Lung (tissue), 12 donors: ENCODE measurements around the gene DPRX. TPM values are rescaled to one million over a fixed set of nuclear protein-coding genes. Genes with fewer than 3 reads are reported as not detected.

ENCODE experiments used
- ATAC-seq: fragments of 200-7000 bp; cut with Tn5 transposase; one replicate; pipeline ENCODE4 v1.9.1; 2020; ENCODE audit warnings: moderate number of reproducible peaks; ENCODE audit not compliant: insufficient read depth, low FRiP score
- DNase-seq, 3 donors: peaks; one replicate each; pipeline ENCODE4 v3.0.0-alpha.2; 2013 to 2017
- H3K27ac ChIP-seq, 2 donors: one replicate each; pipeline ENCODE4 v1.5.1; 2013; ENCODE audit warnings: mild to moderate bottlenecking in 2 of 2, moderate library complexity in 2 of 2, control low read depth in 1 of 2, inconsistent platforms in 1 of 2, low read depth in 1 of 2, low read length in 1 of 2
- H3K27me3 ChIP-seq, 3 donors: one replicate each; pipeline ENCODE4 v1.5.1; 2013; ENCODE audit warnings: low read length in 2 of 3; ENCODE audit not compliant: control insufficient read depth in 3 of 3, insufficient read depth in 3 of 3
- H3K36me3 ChIP-seq, 4 donors: one replicate each; pipeline ENCODE4 v1.5.1; 2013; ENCODE audit warnings: low read length in 4 of 4, mild to moderate bottlenecking in 1 of 4, moderate library complexity in 1 of 4; ENCODE audit not compliant: control insufficient read depth in 4 of 4, insufficient read depth in 4 of 4
- H3K4me1 ChIP-seq, 5 donors: one replicate each; pipeline ENCODE4 v1.5.1; 2013; ENCODE audit warnings: low read length in 5 of 5, mild to moderate bottlenecking in 2 of 5, moderate library complexity in 1 of 5; ENCODE audit not compliant: control insufficient read depth in 5 of 5, insufficient read depth in 5 of 5
- H3K4me3 ChIP-seq: one replicate; pipeline ENCODE4 v1.5.1; 2013; ENCODE audit warnings: mild to moderate bottlenecking, control low read depth, moderate library complexity
- H3K9ac ChIP-seq, 2 donors: one replicate each; pipeline ENCODE4 v1.5.1; 2013; ENCODE audit warnings: low read length in 2 of 2, control low read depth in 1 of 2; ENCODE audit not compliant: insufficient read depth in 1 of 2
- H3K9me3 ChIP-seq, 4 donors: one replicate each; pipeline ENCODE4 v1.5.1; 2013; ENCODE audit warnings: low read length in 3 of 4, mild to moderate bottlenecking in 1 of 4, moderate library complexity in 1 of 4; ENCODE audit not compliant: control insufficient read depth in 4 of 4, insufficient read depth in 3 of 4
- WGBS, 2 donors: extraction: QIAGEN DNeasy Blood & Tissue Kit; methylation state at CpG; one replicate each; pipeline ENCODE4 v1.1.7; 2013; 5-methylcytosine and 5-hydroxymethylcytosine counted together
- polyA plus RNA-seq, 2 donors: library from polyadenylated mRNA; stranded (reverse); fragments of 200-250 nt; gene quantifications; one replicate each; pipeline ENCODE4 v1.2.1, GENCODE V29; 2013
- total RNA-seq, 2 donors: library from RNA; depleted of rRNA in 1 of 2; stranded (reverse); fragments of >200 nt in 1 of 2; gene quantifications; one replicate each; pipeline ENCODE4 v1.2.1, GENCODE V29; 2014 to 2021
- TF ChIP-seq, protein P1 (sequence below): IDR thresholded peaks from 2 replicates; pipeline ENCODE4 v1.5.1; 2012; ENCODE audit warnings: mild to moderate bottlenecking; ENCODE audit errors: control extremely low read depth, extremely low read depth
- donor health status: control.
- donor health status: control.
- donor health status: Bipolar disorder and iron deficiency.
- donor health status: healthy.
- donor health status: DM: yes; HTN: yes; CAD: no.

Gene DPRX
- total and polyA plus RNA-seq, 4 donors, result 0.17 TPM; not detected in 3

DNA sequence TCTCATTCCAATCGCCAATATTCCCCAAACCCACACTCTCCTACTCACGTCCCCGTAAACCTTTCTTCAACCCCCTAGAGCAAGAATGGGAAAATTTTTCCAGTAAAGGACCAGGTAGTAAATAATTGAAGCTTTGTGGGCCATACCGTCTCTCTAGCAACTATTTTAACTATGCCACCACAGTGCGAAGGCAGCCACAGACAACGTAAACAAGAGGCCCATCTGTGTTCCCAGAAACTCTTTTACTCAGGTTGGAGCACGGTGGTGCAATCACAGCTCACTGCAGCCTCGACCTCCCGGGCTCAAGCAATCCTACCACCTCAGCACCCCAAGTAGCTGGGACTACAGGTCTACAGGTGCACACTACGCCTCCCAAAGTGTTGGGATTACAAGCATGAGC, 3.0 kb downstream of the DPRX start:
- H3K4me3 ChIP-seq, result no peak overlapping the region
- H3K4me1 ChIP-seq, result no peaks in the 10 kb centered on the region
- H3K36me3 ChIP-seq, result no peaks in the 10 kb centered on the region
- peaks cover 0 to 3% (median 0%) of the 10 kb centered on the region in 4 donors for H3K9me3 ChIP-seq
- TF ChIP-seq, protein P1, sequence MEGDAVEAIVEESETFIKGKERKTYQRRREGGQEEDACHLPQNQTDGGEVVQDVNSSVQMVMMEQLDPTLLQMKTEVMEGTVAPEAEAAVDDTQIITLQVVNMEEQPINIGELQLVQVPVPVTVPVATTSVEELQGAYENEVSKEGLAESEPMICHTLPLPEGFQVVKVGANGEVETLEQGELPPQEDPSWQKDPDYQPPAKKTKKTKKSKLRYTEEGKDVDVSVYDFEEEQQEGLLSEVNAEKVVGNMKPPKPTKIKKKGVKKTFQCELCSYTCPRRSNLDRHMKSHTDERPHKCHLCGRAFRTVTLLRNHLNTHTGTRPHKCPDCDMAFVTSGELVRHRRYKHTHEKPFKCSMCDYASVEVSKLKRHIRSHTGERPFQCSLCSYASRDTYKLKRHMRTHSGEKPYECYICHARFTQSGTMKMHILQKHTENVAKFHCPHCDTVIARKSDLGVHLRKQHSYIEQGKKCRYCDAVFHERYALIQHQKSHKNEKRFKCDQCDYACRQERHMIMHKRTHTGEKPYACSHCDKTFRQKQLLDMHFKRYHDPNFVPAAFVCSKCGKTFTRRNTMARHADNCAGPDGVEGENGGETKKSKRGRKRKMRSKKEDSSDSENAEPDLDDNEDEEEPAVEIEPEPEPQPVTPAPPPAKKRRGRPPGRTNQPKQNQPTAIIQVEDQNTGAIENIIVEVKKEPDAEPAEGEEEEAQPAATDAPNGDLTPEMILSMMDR, result no peak
- H3K9ac ChIP-seq, result no peak overlapping the region
- WGBS, 2 donors, result 80 to 92% methylated on average over 10 of the region's 10 CpGs
- no peak overlapping the region for H3K27ac ChIP-seq
- no peak for ATAC-seq
- no peak for DNase-seq
- no peaks in the 10 kb centered on the region for H3K27me3 ChIP-seq

DNA sequence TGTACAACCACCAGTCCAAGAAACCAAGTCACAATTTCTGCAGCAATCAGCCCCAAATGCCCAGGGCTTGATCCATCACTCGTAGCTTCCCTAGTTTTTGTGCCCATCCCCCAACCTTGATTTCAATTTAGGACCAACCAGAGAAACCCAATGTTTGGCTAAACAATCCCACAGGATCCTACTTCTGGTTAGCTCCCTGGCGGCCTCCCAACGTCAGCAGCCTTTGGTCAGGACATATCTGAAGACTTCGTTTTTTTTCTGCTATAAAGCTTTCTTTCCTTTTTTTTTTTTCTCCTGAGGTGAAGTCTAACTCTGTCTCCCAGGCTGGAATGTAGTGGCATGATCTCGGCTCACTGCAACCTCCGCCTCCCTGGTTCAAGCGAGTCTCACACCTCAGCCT, 7.7 kb downstream of the DPRX start:
- DNase-seq (no peak), ATAC-seq (no peak)
- H3K9me3 ChIP-seq, result peaks cover 0 to 3% (median 0%) of the 10 kb centered on the region in 4 donors
- no peak overlapping the region for H3K4me3 ChIP-seq
- H3K36me3 ChIP-seq, result no peaks in the 10 kb centered on the region
- H3K27ac ChIP-seq, result no peak overlapping the region
- no peaks in the 10 kb centered on the region for H3K4me1 ChIP-seq
- WGBS, 2 donors, result 82 to 84% methylated on average over 7 of the region's 7 CpGs
- no peak overlapping the region for H3K9ac ChIP-seq
- TF ChIP-seq, protein P1, result no peak
- H3K27me3 ChIP-seq, result no peaks in the 10 kb centered on the region

DNA sequence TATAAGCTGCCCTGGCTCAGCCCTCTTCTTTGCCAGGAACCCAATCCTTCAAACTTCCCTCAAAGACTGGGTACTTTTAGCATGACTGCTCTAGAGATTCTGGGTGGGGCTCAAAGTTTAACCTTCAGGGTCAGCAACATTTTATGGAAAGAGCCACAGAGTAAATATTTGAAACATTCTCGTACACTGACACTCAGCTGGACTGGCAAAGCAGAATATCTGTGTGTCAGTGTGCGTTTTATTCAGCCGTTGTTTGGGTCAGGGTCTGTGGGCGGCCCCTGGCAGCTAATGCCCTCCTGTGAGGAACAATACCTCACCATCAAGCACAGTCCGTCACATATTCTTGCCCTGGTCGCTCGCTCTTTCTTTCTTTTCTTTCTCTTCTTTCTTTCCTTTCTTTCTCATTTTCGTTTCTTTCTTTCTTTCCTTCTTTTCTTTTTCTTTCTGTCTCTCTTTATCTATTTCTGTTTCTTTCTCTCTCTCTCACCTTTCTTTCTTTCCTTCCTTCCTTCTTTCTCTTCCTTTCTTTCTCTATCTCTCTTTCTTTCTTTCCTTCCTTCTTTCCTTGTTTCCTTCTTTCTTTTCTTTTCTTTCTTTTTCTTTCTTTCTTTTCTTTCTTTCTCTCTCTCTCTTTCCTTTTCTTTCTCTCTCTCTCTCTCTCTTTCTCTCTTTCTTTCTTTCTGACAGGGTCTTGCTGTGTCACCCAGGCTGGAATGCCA, 10.7 kb downstream of the DPRX start:
- ATAC-seq, result no peak
- H3K27me3 ChIP-seq, result no peaks in the 10 kb centered on the region
- peak in 1 of 3 donors; percentile 8 for DNase-seq
- H3K27ac ChIP-seq, result no peak overlapping the region
- H3K9ac ChIP-seq, result no peak overlapping the region
- no peaks in the 10 kb centered on the region for H3K36me3 ChIP-seq
- TF ChIP-seq, protein P1, result no peak
- no peaks in the 10 kb centered on the region for H3K4me1 ChIP-seq
- WGBS, 2 donors, result 56 to 71% methylated on average over 8 of the region's 8 CpGs
- H3K9me3 ChIP-seq, result peaks cover 0 to 5% (median 0%) of the 10 kb centered on the region in 4 donors
- H3K4me3 ChIP-seq, result no peak overlapping the region
